ENCODE results near the gene PRDX1. TPM values are rescaled to one million over a fixed set of nuclear protein-coding genes. Genes with fewer than 3 reads are reported as not detected.
A peak's percentile ranks its signal among the peaks of the same experiment; 100 is the strongest.

The PRDX1 gene
- total and polyA plus RNA-seq, 2 of the 13 experiments (the other 11 are each of a cell fraction or from before 2014, with no cell fraction given) = 761 to 1,898 TPM

DNA sequence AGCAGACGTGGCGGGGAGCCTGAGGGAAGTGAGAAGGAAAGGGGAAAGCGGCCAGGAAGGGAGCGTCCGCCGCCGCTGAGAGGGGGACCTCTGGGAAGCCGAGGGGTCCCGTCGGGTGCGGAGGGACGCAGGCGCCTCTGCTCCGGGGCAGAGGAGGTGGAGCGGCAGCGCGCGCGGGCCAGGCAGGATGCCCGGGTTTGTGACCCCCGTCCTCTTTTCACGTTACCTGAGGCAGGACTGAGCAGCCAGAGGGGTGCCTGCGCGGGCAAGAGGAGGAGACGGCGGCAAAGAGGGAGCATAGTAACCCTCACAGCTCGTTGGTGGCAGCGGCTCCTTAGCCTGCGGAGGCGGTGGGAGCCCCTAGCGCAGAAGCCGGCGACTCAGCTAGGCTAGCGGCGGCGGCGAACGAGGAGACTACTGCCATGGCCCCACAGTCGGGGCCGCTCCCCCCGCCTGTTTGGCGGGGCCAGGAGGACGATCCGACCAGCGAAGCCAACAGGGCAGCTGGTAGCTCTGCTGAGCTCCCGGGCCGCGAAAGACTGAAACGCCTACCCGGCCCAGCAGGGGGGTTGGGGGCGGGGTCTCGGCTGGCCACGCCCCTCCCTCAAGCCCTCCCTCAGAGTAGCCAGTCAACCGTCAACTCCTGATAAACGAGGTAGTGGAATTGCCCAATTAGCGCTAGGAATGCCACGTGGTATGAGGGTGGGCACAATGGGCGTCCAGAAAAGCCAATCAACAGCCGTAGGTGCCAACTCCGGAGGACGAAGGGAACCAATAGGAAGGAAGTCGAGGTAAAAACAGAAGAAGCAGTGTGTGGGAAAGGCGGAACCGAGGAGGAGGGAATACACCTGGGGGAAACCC is 30.8 kb downstream of the PRDX1 start, which contains the start of gene TESK2:
TESK2 (minus strand) TSS at position 538 of the 861 bp plus-strand sequence. CDS start 33,378 bp downstream, outside the sequence.
- Histone ChIP-seq H3K4me3 (replicated peaks in 1 of 3; ENCODE audit: insufficient read depth in 1 of 3, low read depth in 2 of 3, low read length in 3 of 3) (peak within 1 kb of the TSS; percentile 90 to 98 (median 93)), H3K9me3 (ENCODE audit: low read length) (no peaks in the 10 kb centered on the region), H4K20me1 (ENCODE audit: insufficient read depth, low read length) (no peaks in the 10 kb centered on the region), H3K36me3 (replicated peaks in 1 of 2; ENCODE audit: control insufficient read depth in 1 of 2, insufficient read depth in 2 of 2, low read length in 2 of 2) (0 out of 5 replicates have a peak, but pooled peaks cover 0 to 8% of the 10 kb centered on the region in 2 experiments), H3K4me1 (ENCODE audit: insufficient read depth, low read length) (peaks cover 29% of the 10 kb centered on the region), H3K27me3 (ENCODE audit: control insufficient read depth in 1 of 2, insufficient read depth in 2 of 2, low read length in 2 of 2) (no peaks in the 10 kb centered on the region; a peak in 1 of 5 replicates), H3K4me2 (ENCODE audit: low read depth, low read length) (peak within 1 kb of the TSS; percentile 73), H3K27ac (ENCODE audit: extremely low read length, insufficient read depth, low read length) (peak within 1 kb of the TSS; percentile 78), H3K79me2 (ENCODE audit: insufficient read depth, low read length) (peaks cover 2% of the 10 kb centered on the region), H2AFZ (ENCODE audit: low read length) (no peak within 1 kb of the TSS), H3K9ac (ENCODE audit: insufficient read depth, low read depth, low read length) (peak within 1 kb of the TSS; percentile 83)
- ATAC-seq (peak; percentile 93), DNase-seq (ENCODE audit: low spot score) (peak; percentile 100), FAIRE-seq (peak; percentile 100)
- ChIA-PET CTCF (ENCODE audit: low intra/inter-chr PET ratio, low total read pairs) (interaction anchor here (3.6 kb wide), 1 partner anchor 130 kb away, joined by 32 read pairs; no protein-coding TSS in a partner anchor), POLR2A (interaction anchor here (0.8 to 5.3 kb wide), 25 partner anchors 10 to 769 kb away, joined by 3 to 51 read pairs (median 5); partner anchors contain the start of genes AKR1A1, CCDC163, HECTD3 and MMACHC)
- in situ Hi-C loops (cut with HindIII; ENCODE audit: extremely low pct_ligation_motif_present, low pct_unique_long_range_greater_than_20kb) = loop anchor here (5.0 kb wide), 3 partner anchors 134 to 479 kb away; partner anchors contain the start of genes HECTD3 and UROD
- 3% methylated on average over 40 of the region's 64 CpGs for WGBS (ENCODE audit: low lambda C conversion rate)
- BruUV-seq (replicated peaks) = no TSS peak
- intact Hi-C loops (cut with micrococcal nuclease; ENCODE audit: unreplicated experiment) = loop anchor here (1.0 to 5.0 kb wide), 4 partner anchors 9 to 654 kb away; partner anchors contain the start of genes CCDC163, MMACHC, MUTYH and TOE1
- TF ChIP-seq MEF2D (CRISPR knock-in tag; IDR thresholded peaks at IDR 0.05) = peak; percentile 58
- no peak for TF ChIP-seq GPBP1L1 (CRISPR knock-in tag; IDR thresholded peaks at IDR 0.05)
- TF ChIP-seq TCF7L2 (IDR thresholded peaks at IDR 0.05; ENCODE audit: low read depth, low read length) = no peak
- TF ChIP-seq ZNF136 (CRISPR knock-in tag; IDR thresholded peaks at IDR 0.05; ENCODE audit: low read depth) = no peak
- TF ChIP-seq MAX (IDR thresholded peaks at IDR 0.05) = peak; percentile 91
- peak; percentile 60; the same call in 1 of the 2 replicates for TF ChIP-seq KDM3A (CRISPR knock-in tag; IDR thresholded peaks at IDR 0.05; ENCODE audit: low read depth)
- TF ChIP-seq, protein P1, sequence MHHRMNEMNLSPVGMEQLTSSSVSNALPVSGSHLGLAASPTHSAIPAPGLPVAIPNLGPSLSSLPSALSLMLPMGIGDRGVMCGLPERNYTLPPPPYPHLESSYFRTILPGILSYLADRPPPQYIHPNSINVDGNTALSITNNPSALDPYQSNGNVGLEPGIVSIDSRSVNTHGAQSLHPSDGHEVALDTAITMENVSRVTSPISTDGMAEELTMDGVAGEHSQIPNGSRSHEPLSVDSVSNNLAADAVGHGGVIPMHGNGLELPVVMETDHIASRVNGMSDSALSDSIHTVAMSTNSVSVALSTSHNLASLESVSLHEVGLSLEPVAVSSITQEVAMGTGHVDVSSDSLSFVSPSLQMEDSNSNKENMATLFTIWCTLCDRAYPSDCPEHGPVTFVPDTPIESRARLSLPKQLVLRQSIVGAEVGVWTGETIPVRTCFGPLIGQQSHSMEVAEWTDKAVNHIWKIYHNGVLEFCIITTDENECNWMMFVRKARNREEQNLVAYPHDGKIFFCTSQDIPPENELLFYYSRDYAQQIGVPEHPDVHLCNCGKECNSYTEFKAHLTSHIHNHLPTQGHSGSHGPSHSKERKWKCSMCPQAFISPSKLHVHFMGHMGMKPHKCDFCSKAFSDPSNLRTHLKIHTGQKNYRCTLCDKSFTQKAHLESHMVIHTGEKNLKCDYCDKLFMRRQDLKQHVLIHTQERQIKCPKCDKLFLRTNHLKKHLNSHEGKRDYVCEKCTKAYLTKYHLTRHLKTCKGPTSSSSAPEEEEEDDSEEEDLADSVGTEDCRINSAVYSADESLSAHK (CRISPR knock-in tag; IDR thresholded peaks at IDR 0.05; ENCODE audit: borderline replicate concordance) = no peak; the same call in 1 of the 2 replicates
- TF ChIP-seq ZNF350 (CRISPR knock-in tag; IDR thresholded peaks at IDR 0.05; ENCODE audit: borderline replicate concordance, low read depth) = 0 out of 2 replicates have a peak, but pooled peaks have one; percentile 62
- TF ChIP-seq SRSF4 (IDR thresholded peaks at IDR 0.05; ENCODE audit: low read depth, low read length, poor library complexity, severe bottlenecking) = no peak
- no peak for TF ChIP-seq ZNF224 (CRISPR knock-in tag; IDR thresholded peaks at IDR 0.05)
- 0 out of 2 replicates have a peak, but pooled peaks have one; percentile 39 for TF ChIP-seq ZNF431 (CRISPR knock-in tag; IDR thresholded peaks at IDR 0.05; ENCODE audit: borderline replicate concordance, low read depth)
- no peak for TF ChIP-seq MBNL3 (CRISPR knock-in tag; conservative IDR thresholded peaks at IDR 0.05)
- TF ChIP-seq, protein P2, sequence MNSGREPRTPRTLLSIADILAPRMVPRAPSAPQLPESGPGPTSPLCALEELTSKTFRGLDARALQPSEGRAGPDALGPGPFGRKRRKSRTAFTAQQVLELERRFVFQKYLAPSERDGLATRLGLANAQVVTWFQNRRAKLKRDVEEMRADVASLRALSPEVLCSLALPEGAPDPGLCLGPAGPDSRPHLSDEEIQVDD (CRISPR knock-in tag; IDR thresholded peaks at IDR 0.05; ENCODE audit: borderline replicate concordance) = 0 out of 2 replicates have a peak, but pooled peaks have one; percentile 21
- TF ChIP-seq TCF12 (IDR thresholded peaks at IDR 0.05) = no peak
- 0 out of 2 replicates have a peak, but pooled peaks have one; percentile 60 for TF ChIP-seq TCF12 (CRISPR knock-in tag; IDR thresholded peaks at IDR 0.05)

All from HepG2 (cell line).